Measurements from ENCODE around the gene LCE5A.

The LCE5A gene

GRCh38 chr1:152501704-152502103, 8.9 kb upstream of the LCE5A start:
- no peaks in the 10 kb centered on the region for H3K79me2 ChIP-seq (ENCODE audit: insufficient read depth, low read depth)
- no peaks in the 10 kb centered on the region for H3K27me3 ChIP-seq (ENCODE audit: insufficient read depth, low read depth)
- no peaks in the 10 kb centered on the region for H3K4me1 ChIP-seq (ENCODE audit: low read depth, poor library complexity, severe bottlenecking)
- H4K20me1 ChIP-seq (ENCODE audit: insufficient read depth): no peaks in the 10 kb centered on the region
- no peak for TF ChIP-seq CTCF (conservative IDR thresholded peaks at IDR 0.05; ENCODE audit: low read depth, low read length)
- H3K27ac ChIP-seq: no peak overlapping the region
- no peak overlapping the region for H3K9ac ChIP-seq
- H3K36me3 ChIP-seq (ENCODE audit: insufficient read depth): no peaks in the 10 kb centered on the region
- H3K4me2 ChIP-seq: no peak overlapping the region
- no peak overlapping the region for H2AFZ ChIP-seq (ENCODE audit: low read depth)
- no peak overlapping the region for H3K4me3 ChIP-seq (IDR thresholded peaks at IDR 0.05; ENCODE audit: insufficient read depth, low read depth, low read length)

- H3K4me3 ChIP-seq (IDR thresholded peaks at IDR 0.05; ENCODE audit: insufficient read depth, low read depth, low read length): no peak overlapping the region
- H2AFZ ChIP-seq (ENCODE audit: low read depth): no peak overlapping the region
- no peaks in the 10 kb centered on the region for H4K20me1 ChIP-seq (ENCODE audit: insufficient read depth)
- no peak overlapping the region for H3K4me2 ChIP-seq
- H3K27me3 ChIP-seq (ENCODE audit: insufficient read depth, low read depth): no peaks in the 10 kb centered on the region
- no peaks in the 10 kb centered on the region for H3K36me3 ChIP-seq (ENCODE audit: insufficient read depth)
- no peaks in the 10 kb centered on the region for H3K79me2 ChIP-seq (ENCODE audit: insufficient read depth, low read depth)
- no peak for TF ChIP-seq CTCF (conservative IDR thresholded peaks at IDR 0.05; ENCODE audit: low read depth, low read length)
- H3K4me1 ChIP-seq (ENCODE audit: low read depth, poor library complexity, severe bottlenecking): no peaks in the 10 kb centered on the region
- H3K27ac ChIP-seq: no peak overlapping the region
- H3K9ac ChIP-seq: no peak overlapping the region
Observed at GRCh38 chr1:152502496-152503180, 8.0 kb upstream of the LCE5A start.

GRCh38 chr1:152505083-152505482, 5.5 kb upstream of the LCE5A start:
- no peaks in the 10 kb centered on the region for H3K79me2 ChIP-seq (ENCODE audit: insufficient read depth, low read depth)
- H3K27ac ChIP-seq: no peak overlapping the region
- no peak overlapping the region for H3K4me2 ChIP-seq
- H3K4me3 ChIP-seq (IDR thresholded peaks at IDR 0.05; ENCODE audit: insufficient read depth, low read depth, low read length): no peak overlapping the region
- no peaks in the 10 kb centered on the region for H3K4me1 ChIP-seq (ENCODE audit: low read depth, poor library complexity, severe bottlenecking)
- no peaks in the 10 kb centered on the region for H4K20me1 ChIP-seq (ENCODE audit: insufficient read depth)
- no peak for TF ChIP-seq CTCF (conservative IDR thresholded peaks at IDR 0.05; ENCODE audit: low read depth, low read length)
- H2AFZ ChIP-seq (ENCODE audit: low read depth): no peak overlapping the region
- no peaks in the 10 kb centered on the region for H3K27me3 ChIP-seq (ENCODE audit: insufficient read depth, low read depth)
- H3K36me3 ChIP-seq (ENCODE audit: insufficient read depth): no peaks in the 10 kb centered on the region
- H3K9ac ChIP-seq: no peak overlapping the region

- Histone ChIP-seq H3K36me3 (ENCODE audit: insufficient read depth) (no peaks in the 10 kb centered on the region), H4K20me1 (ENCODE audit: insufficient read depth) (no peaks in the 10 kb centered on the region), H3K79me2 (ENCODE audit: insufficient read depth, low read depth) (no peaks in the 10 kb centered on the region), H3K4me1 (ENCODE audit: low read depth, poor library complexity, severe bottlenecking) (no peaks in the 10 kb centered on the region), H3K4me3 (IDR thresholded peaks at IDR 0.05; ENCODE audit: insufficient read depth, low read depth, low read length) (no peak overlapping the region), H3K27ac (no peak overlapping the region), H3K4me2 (no peak overlapping the region), H2AFZ (ENCODE audit: low read depth) (no peak overlapping the region), H3K9ac (no peak overlapping the region), H3K27me3 (ENCODE audit: insufficient read depth, low read depth) (no peaks in the 10 kb centered on the region)
- no peak for TF ChIP-seq CTCF (conservative IDR thresholded peaks at IDR 0.05; ENCODE audit: low read depth, low read length)
Observed at GRCh38 chr1:152506899-152507498, 3.6 kb upstream of the LCE5A start.

All from KMS-11 (cell line).